CD4-positive, alpha-beta T cell (primary cell): ENCODE measurements around the gene ERI3. TPM values are rescaled to one million over a fixed set of nuclear protein-coding genes. Genes with fewer than 3 reads are reported as not detected.

Experiments used
- ATAC-seq: fragments of 200-7000 bp; cut with Tn5 transposase; one replicate; pipeline ENCODE4 v1.10.0; 2022; ENCODE audit warnings: mild to moderate bottlenecking; ENCODE audit not compliant: poor library complexity
- CTCF ChIA-PET: fragments of 350-600 bp; sonication (Branson Sonifier 250); formaldehyde crosslinking; loops from one replicate; lab custom pipeline; 2021; ENCODE audit warnings: antibody characterized with exemption, inconsistent platforms; lab: Charles Lee
- POLR2A ChIA-PET: fragments of 350-600 bp; sonication (Branson Sonifier 250); formaldehyde crosslinking; loops from one replicate; lab custom pipeline; 2021; ENCODE audit warnings: antibody characterized with exemption, inconsistent platforms; lab: Charles Lee
- DNase-seq, 14 experiments: peaks; one replicate each; pipeline ENCODE4 v3.0.0-alpha.2; 2013 to 2020; ENCODE audit warnings: mixed read lengths in 2 of 14
- H3K27ac ChIP-seq, 2 donors: one replicate each; pipeline versions ENCODE4 v1.5.1 to v1.7.0; 2013; ENCODE audit warnings: low read length in 2 of 2, low read depth in 1 of 2, mild to moderate bottlenecking in 1 of 2
- H3K27me3 ChIP-seq, 2 experiments: 1 replicate in 1 of 2; 2 replicates in 1 of 2; pipeline versions ENCODE4 v1.6.1 to v1.7.0; 2013; ENCODE audit warnings: low read length in 2 of 2, control low read depth in 1 of 2, mild to moderate bottlenecking in 1 of 2, moderate library complexity in 1 of 2; ENCODE audit not compliant: insufficient read depth in 2 of 2, control insufficient read depth in 1 of 2
- H3K36me3 ChIP-seq: one replicate; pipeline ENCODE4 v1.6.1; 2013; ENCODE audit warnings: low read length, control low read depth; ENCODE audit not compliant: insufficient read depth
- H3K4me1 ChIP-seq: one replicate; pipeline ENCODE4 v1.6.1; 2013; ENCODE audit warnings: low read length, control low read depth; ENCODE audit not compliant: insufficient read depth
- H3K4me3 ChIP-seq: one replicate; pipeline ENCODE4 v1.5.1; 2013; ENCODE audit warnings: mild to moderate bottlenecking, low read length, moderate library complexity
- H3K9me3 ChIP-seq, 2 experiments: 1 replicate in 1 of 2; 2 replicates in 1 of 2; pipeline versions ENCODE4 v1.6.1 to v1.7.0; 2013; ENCODE audit warnings: low read length in 2 of 2, mild to moderate bottlenecking in 2 of 2, control low read depth in 1 of 2, moderate library complexity in 1 of 2; ENCODE audit not compliant: control insufficient read depth in 1 of 2, insufficient read depth in 1 of 2
- H3K27ac Mint-ChIP-seq: one replicate; pipeline ENCODE4 v1.8.0; 2020; ENCODE audit warnings: mixed read lengths
- H3K27me3 Mint-ChIP-seq: one replicate; pipeline ENCODE4 v1.8.0; 2021; ENCODE audit warnings: mixed read lengths
- H3K36me3 Mint-ChIP-seq: one replicate; pipeline ENCODE4 v1.8.0; 2021; ENCODE audit warnings: low read depth, mixed read lengths
- H3K4me1 Mint-ChIP-seq: one replicate; pipeline ENCODE4 v1.8.0; 2021; ENCODE audit warnings: low read depth, mixed read lengths
- H3K4me3 Mint-ChIP-seq: one replicate; pipeline ENCODE4 v1.8.0; 2020; ENCODE audit warnings: mild to moderate bottlenecking, mixed read lengths
- H3K9me3 Mint-ChIP-seq: one replicate; pipeline ENCODE4 v1.8.0; 2020; ENCODE audit warnings: mixed read lengths
- intact Hi-C, 2 experiments: fragments of 100-400 bp; cut with DNase I in 1 of 2; cut with micrococcal nuclease in 1 of 2; formaldehyde crosslinking; loops; one replicate each; pipeline versions ENCODE4 v1.15.1 to v1.9.0; 2023 to 2025; cut with DNase I, micrococcal nuclease
- total RNA-seq, 174 experiments: library from RNA in 2 of 174; stranded (reverse) in 2 of 174; gene quantifications; one replicate each; pipeline ENCODE4 v1.2.3 and lab custom pipeline; 2021 to 2026
- TF ChIP-seq, protein P1 (sequence below): fragments of 200-600 bp; IDR thresholded peaks from one replicate; pipeline ENCODE4 v1.8.0; 2022; ENCODE audit warnings: antibody characterized with exemption, mild to moderate bottlenecking

Gene ERI3
- total RNA-seq, 2 experiments from 2014 or later, result 19.7 to 20.7 TPM

DNA sequence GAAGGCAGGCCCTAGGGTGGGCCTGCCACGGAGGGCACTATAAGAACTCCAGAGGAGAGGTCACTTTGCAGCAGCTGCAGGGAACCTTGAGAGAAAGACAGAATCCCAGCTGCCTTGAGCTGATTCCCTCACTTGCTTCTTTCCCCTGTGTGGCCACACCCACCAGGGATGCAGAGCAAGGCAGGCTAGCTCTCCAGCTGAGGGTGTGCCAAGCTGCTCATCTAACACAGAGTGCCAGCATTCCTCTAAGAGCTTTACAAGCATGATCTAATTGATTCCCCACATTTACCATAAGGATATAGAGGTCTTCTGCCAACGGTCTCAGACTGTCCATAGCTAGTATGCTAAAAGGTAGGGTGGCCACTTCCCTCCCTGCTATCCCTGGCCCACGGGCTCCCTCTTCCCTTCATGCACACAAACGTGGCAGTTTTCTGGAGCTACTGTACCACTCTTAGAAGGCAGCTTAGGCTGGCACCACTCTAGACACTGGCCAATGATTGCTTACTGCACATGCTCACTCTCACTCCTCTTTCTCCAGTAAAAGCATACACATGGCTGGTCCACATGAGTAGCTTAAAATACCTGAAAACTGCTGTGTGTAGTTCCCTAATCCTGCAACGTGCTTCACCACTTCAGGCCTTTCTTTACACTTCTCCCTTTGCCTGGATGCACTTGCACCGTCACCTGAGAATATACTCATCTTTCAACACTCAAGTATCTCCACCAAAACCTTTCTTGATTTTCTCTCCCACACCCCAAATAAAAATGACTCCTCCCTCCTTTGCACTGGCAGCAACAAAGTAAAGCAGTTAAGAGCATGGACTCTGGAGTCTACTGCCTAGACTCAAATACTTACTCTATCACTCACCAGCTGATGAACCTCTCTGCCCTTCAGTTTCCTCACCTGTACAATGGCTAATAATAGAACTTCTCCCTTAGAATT, 84.1 kb downstream of the ERI3 start:
- intact Hi-C loops, result no loop called here
- Histone ChIP-seq H3K4me1 (peaks cover 12% of the 10 kb centered on the region), H3K9me3 (no peaks in the 10 kb centered on the region), H3K27ac (no peak overlapping the region), H3K27me3 (no peaks in the 10 kb centered on the region), H3K36me3 (no peaks in the 10 kb centered on the region), H3K4me3 (no peak overlapping the region)
- CTCF ChIA-PET, result no interaction called here
- no peaks in the 10 kb centered on the region for H3K9me3 Mint-ChIP-seq
- H3K4me3 Mint-ChIP-seq, result no peak overlapping the region
- DNase-seq (no peak), ATAC-seq (no peak)
- H3K36me3 Mint-ChIP-seq, result no peaks in the 10 kb centered on the region
- no peak overlapping the region for H3K27ac Mint-ChIP-seq
- peaks cover 30% of the 10 kb centered on the region for H3K4me1 Mint-ChIP-seq
- POLR2A ChIA-PET, result no interaction called here
- H3K27me3 Mint-ChIP-seq, result no peaks in the 10 kb centered on the region
- TF ChIP-seq, protein P1, sequence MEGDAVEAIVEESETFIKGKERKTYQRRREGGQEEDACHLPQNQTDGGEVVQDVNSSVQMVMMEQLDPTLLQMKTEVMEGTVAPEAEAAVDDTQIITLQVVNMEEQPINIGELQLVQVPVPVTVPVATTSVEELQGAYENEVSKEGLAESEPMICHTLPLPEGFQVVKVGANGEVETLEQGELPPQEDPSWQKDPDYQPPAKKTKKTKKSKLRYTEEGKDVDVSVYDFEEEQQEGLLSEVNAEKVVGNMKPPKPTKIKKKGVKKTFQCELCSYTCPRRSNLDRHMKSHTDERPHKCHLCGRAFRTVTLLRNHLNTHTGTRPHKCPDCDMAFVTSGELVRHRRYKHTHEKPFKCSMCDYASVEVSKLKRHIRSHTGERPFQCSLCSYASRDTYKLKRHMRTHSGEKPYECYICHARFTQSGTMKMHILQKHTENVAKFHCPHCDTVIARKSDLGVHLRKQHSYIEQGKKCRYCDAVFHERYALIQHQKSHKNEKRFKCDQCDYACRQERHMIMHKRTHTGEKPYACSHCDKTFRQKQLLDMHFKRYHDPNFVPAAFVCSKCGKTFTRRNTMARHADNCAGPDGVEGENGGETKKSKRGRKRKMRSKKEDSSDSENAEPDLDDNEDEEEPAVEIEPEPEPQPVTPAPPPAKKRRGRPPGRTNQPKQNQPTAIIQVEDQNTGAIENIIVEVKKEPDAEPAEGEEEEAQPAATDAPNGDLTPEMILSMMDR, result no peak

DNA sequence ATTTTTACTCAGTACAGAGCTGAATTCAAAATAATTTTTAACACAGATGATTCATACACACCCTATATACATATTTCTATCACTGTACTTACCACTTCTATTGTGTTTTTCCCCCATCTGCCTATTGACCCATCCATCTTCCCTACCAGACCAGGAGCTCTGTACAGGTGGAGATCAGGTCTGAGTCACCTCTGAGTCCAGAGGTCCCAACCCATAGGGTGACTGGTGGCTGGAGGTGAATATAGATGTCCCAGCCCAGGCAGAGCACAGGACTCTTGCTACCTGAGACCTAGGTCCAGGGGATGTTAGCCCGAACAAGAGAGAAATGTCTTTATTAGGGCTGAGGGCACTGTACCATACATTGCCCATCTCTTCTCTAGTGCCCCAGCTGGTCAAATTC, 87.0 kb downstream of the ERI3 start:
- CTCF ChIA-PET, result no interaction called here

DNA sequence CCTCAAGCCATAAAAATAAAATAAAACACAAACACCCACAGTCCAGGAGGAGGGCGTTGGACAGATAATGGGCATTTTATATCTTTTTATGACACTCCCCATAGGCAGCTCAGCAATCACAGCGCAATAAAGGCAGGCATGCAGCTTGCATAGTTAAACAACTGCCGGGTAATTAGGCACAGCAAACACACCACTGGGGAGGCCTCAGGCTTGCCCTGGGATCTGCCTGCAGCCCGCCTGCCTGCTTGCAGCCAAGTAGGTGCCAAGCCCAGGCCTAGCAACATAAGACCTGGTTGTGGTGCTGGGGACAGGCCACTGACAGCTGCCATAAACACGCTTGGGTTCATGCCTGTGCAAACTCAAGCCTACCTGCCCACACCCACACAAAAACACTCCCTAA, 87.6 kb downstream of the ERI3 start:
- H3K4me3 Mint-ChIP-seq, result no peak overlapping the region
- H3K36me3 ChIP-seq, result no peaks in the 10 kb centered on the region

More for the DNA sequence above, 87.0 kb downstream of the ERI3 start:
- DNase-seq (no peak), ATAC-seq (no peak)
- Mint-ChIP-seq H3K4me1 (peaks cover 27% of the 10 kb centered on the region), H3K27ac (no peak overlapping the region), H3K9me3 (no peaks in the 10 kb centered on the region), H3K27me3 (no peaks in the 10 kb centered on the region), H3K4me3 (no peak overlapping the region), H3K36me3 (no peaks in the 10 kb centered on the region)
- no peaks in the 10 kb centered on the region for H3K9me3 ChIP-seq
- POLR2A ChIA-PET, result no interaction called here
- H3K4me3 ChIP-seq, result no peak overlapping the region
- TF ChIP-seq, protein P1, result no peak
- H3K36me3 ChIP-seq, result no peaks in the 10 kb centered on the region
- intact Hi-C loops, result no loop called here
- H3K27me3 ChIP-seq, result no peaks in the 10 kb centered on the region
- H3K4me1 ChIP-seq, result peaks cover 8% of the 10 kb centered on the region
- H3K27ac ChIP-seq, result no peak overlapping the region

More for the DNA sequence above, 87.6 kb downstream of the ERI3 start:
- ChIA-PET CTCF (interaction anchor here (0.8 kb wide), 1 partner anchor 52 kb away, joined by 3 read pairs; no protein-coding TSS in a partner anchor), POLR2A (no interaction called here)
- Mint-ChIP-seq H3K27ac (no peak overlapping the region), H3K36me3 (peaks cover under 1% of the 10 kb centered on the region), H3K4me1 (peaks cover 27% of the 10 kb centered on the region), H3K9me3 (no peaks in the 10 kb centered on the region), H3K27me3 (no peaks in the 10 kb centered on the region)
- Histone ChIP-seq H3K27ac (no peak overlapping the region), H3K4me1 (peaks cover 8% of the 10 kb centered on the region), H3K27me3 (no peaks in the 10 kb centered on the region), H3K9me3 (no peaks in the 10 kb centered on the region), H3K4me3 (no peak overlapping the region)
- TF ChIP-seq, protein P1, result no peak
- no peak for DNase-seq
- intact Hi-C loops, result no loop called here
- no peak for ATAC-seq
